RWPE1 (cell line): Measurements from ENCODE around the gene TACR2.

ENCODE experiments used
- CTCF ChIA-PET: fragments of 350-600 bp; sonication (Branson Sonifier 250); formaldehyde crosslinking; extraction: SDS; loops from one replicate; lab custom pipeline; 2021; lab: Yijun Ruan, JAX
- POLR2A ChIA-PET: fragments of 400-600 bp; formaldehyde crosslinking; extraction: SDS; loops from one replicate; lab custom pipeline; 2020; ENCODE audit warnings: antibody characterized with exemption; ENCODE audit not compliant: low non-redundant PET; lab: Yijun Ruan, JAX
- DNase-seq: peaks from one replicate; pipeline ENCODE4 v3.0.0; 2012; ENCODE audit warnings: low spot score
- H3K27ac ChIP-seq: fragments of 450-650 bp; 2 replicates; pipeline ENCODE4 v1.5.1; 2017
- TF ChIP-seq, protein P1 (sequence below): fragments of 450-650 bp; conservative IDR thresholded peaks from 2 replicates; pipeline ENCODE4 v1.5.1; 2017; ENCODE audit warnings: low read depth, mild to moderate bottlenecking

Gene TACR2

DNA sequence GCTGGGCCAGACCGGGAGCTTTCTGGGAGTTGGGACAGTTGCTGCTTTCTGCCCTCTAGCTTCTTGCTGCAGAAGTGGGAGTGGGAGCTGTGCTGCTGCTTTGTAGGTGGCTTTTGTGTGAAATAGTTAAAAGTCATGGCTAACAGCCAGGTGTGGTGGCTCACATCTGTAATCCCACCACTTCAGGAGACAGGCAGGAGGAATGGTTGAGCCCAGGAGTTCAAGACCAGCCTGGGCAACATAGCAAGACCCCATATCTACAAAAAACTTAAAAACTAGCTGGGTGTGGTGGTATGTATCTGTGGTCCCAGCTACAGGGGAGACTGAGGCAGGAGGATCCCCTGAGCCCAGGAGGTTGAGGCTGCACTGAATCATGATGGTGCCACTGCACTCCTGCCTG is 13.7 kb downstream of the TACR2 start:
- peak overlapping the region; percentile 16; the same call in 1 of the 2 replicates for H3K27ac ChIP-seq
- no peak for DNase-seq
- TF ChIP-seq, protein P1, sequence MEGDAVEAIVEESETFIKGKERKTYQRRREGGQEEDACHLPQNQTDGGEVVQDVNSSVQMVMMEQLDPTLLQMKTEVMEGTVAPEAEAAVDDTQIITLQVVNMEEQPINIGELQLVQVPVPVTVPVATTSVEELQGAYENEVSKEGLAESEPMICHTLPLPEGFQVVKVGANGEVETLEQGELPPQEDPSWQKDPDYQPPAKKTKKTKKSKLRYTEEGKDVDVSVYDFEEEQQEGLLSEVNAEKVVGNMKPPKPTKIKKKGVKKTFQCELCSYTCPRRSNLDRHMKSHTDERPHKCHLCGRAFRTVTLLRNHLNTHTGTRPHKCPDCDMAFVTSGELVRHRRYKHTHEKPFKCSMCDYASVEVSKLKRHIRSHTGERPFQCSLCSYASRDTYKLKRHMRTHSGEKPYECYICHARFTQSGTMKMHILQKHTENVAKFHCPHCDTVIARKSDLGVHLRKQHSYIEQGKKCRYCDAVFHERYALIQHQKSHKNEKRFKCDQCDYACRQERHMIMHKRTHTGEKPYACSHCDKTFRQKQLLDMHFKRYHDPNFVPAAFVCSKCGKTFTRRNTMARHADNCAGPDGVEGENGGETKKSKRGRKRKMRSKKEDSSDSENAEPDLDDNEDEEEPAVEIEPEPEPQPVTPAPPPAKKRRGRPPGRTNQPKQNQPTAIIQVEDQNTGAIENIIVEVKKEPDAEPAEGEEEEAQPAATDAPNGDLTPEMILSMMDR: no peak
- CTCF ChIA-PET: interaction anchor here (1.7 kb wide), 1 partner anchor 10 kb away, joined by 5 read pairs; no protein-coding TSS in a partner anchor
- POLR2A ChIA-PET: no interaction called here

DNA sequence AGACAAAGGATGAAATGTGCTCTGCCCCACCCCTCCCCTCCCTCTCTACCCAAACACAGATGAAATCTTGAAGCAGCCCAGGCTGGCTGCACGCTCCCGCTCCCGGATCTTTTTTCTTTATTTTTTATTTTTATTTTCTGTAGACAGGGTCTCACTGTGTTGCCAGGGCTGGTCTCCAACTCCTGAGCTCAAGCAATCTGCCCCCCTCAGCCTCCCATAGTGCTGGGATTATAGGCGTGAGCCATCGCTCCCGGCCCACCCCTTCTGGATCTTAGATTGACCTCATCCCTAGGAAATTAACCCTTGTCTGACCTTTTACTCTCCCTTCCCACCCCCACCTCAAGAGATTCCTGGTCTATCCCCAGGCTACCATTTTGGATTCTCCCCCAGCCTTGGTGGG is 14.3 kb downstream of the TACR2 start:
- peak overlapping the region; percentile 16; the same call in 1 of the 2 replicates for H3K27ac ChIP-seq
- ChIA-PET POLR2A (no interaction called here), CTCF (no interaction called here)
- TF ChIP-seq, protein P1: no peak
- DNase-seq: no peak

DNA sequence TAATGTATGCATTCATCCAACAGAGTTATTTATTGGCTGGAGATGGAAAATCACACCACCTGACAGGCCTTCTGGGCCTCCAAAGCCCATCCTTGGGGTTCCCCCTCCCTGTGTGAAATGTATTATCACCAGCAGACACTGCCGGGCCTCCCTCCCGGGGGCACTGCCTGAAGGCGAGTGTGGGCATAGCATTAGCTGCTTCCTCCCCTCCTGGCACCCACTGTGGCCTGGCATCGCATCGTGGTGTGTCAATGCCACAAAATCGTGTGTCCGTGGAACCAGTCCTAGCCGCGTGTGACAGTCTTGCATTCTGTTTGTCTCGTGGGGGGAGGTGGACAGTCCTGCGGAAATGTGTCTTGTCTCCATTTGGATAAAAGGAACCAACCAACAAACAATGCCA is 15.3 kb downstream of the TACR2 start:
- TF ChIP-seq, protein P1: no peak
- POLR2A ChIA-PET: no interaction called here
- no peak overlapping the region; the same call in 1 of the 2 replicates for H3K27ac ChIP-seq
- no peak for DNase-seq
- CTCF ChIA-PET: interaction anchor here (1.1 kb wide), 1 partner anchor 169 kb away, joined by 4 read pairs; no protein-coding TSS in a partner anchor

DNA sequence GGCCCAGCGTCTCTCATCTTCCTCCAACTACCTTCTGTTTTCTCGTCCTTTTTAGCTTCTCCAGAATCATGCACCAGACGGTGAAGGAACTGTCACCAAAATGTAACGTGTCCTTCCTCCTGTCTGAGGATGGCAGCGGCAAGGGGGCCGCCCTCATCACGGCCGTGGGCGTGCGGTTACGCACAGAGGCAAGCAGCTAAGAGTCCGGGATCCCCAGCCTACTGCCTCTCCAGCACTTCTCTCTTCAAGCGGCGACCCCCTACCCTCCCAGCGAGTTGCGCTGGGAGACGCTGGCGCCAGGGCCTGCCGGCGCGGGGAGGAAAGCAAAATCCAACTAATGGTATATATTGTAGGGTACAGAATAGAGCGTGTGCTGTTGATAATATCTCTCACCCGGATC is 15.8 kb downstream of the TACR2 start:
- TF ChIP-seq, protein P1: no peak
- CTCF ChIA-PET: interaction anchor here (1.1 kb wide), 2 partner anchors 115 to 168 kb away, joined by 3 to 4 read pairs; no protein-coding TSS in a partner anchor
- POLR2A ChIA-PET: no interaction called here
- no peak for DNase-seq
- no peak overlapping the region for H3K27ac ChIP-seq

DNA sequence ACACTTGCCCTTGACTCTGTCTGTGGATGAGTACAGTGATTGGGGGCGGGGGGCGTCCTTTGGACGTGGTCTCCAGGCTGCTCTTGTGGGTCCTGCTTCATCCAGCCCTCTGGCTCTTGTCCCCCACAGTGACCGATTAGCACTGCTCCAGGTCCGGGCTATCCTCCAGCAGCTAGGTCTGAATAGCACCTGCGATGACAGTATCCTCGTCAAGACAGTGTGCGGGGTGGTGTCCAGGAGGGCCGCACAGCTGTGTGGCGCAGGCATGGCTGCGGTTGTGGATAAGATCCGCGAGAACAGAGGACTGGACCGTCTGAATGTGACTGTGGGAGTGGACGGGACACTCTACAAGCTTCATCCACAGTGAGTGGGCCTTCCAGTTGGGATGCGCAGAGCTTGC is 18.3 kb downstream of the TACR2 start:
- no peak for DNase-seq
- TF ChIP-seq, protein P1: no peak
- ChIA-PET CTCF (interaction anchor here (0.6 to 1.0 kb wide), 2 partner anchors 9 to 85 kb away, joined by 3 read pairs; no protein-coding TSS in a partner anchor), POLR2A (no interaction called here)
- H3K27ac ChIP-seq: peak overlapping the region; percentile 7; the same call in 1 of the 2 replicates

DNA sequence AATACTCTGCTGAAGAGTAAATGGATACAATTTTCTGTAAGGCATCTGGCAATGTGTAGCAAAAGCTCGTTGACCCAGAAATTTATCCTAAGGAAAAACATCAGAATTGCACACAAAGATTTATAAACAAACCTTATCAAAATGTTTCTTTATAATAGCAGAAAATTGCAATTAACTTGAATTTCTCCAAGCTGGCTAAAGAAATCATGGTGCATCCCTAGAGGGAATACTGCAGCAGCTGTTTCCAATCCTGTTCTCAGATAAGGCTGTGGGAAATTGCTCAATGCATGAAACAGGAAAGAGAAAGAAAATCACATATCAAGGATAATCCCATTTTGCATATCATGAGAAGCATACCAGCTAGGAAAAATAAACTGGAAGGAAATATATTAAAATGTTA is 18.7 kb downstream of the TACR2 start:
- no peak for DNase-seq
- ChIA-PET POLR2A (interaction anchor here (0.6 kb wide), 1 partner anchor 51 kb away, joined by 6 read pairs; no protein-coding TSS in a partner anchor), CTCF (interaction anchor here (0.6 kb wide), 1 partner anchor 86 kb away, joined by 3 read pairs; no protein-coding TSS in a partner anchor)
- TF ChIP-seq, protein P1: no peak
- no peak overlapping the region for H3K27ac ChIP-seq
